ENCODE data around the gene MRPL23.

- TF ChIP-seq CTCF (IDR thresholded peaks at IDR 0.05) (no peak), POLR2A (IDR thresholded peaks at IDR 0.05) (no peak)
These were observed 8.0 kb upstream of the MRPL23 start for GRCh38 chr11:1939006-1939625.

Measured in testis (tissue), 2 donors.